ENCODE results near the gene DQX1. TPM values are rescaled to one million over a fixed set of nuclear protein-coding genes. Genes with fewer than 3 reads are reported as not detected.

The DQX1 gene
- total and polyA plus RNA-seq, 9 of the 15 experiments (the other 6 are each of a cell fraction or from before 2014, with no cell fraction given) = 0.04 to 0.38 (median 0.18) TPM; not detected in 1

GRCh38 chr2:74529357-74530238 is 3.6 kb upstream of the DQX1 start, which contains the start of the genes AUP1 and HTRA2 (continued):
- TF ChIP-seq MGA (IDR thresholded peaks at IDR 0.05) (peak; percentile 6; the same call in 1 of the 2 replicates), MCM7 (IDR thresholded peaks at IDR 0.05) (no peak), ATF3 (IDR thresholded peaks at IDR 0.05) (no peak), ATF3 (CRISPR knock-in tag; conservative IDR thresholded peaks at IDR 0.05) (no peak), ZNF780A (CRISPR knock-in tag; IDR thresholded peaks at IDR 0.05) (no peak), MNT (conservative IDR thresholded peaks at IDR 0.05) (peak; percentile 52 to 80), SLC30A9 (CRISPR knock-in tag; IDR thresholded peaks at IDR 0.05) (no peak), BRF2 (IDR thresholded peaks at IDR 0.05; ENCODE audit: borderline replicate concordance, insufficient read depth, insufficient read length) (no peak), U2AF1 (optimal IDR thresholded peaks at IDR 0.05; ENCODE audit: low read depth, low read length) (no peak), TAF7 (tag; IDR thresholded peaks at IDR 0.05) (peak; percentile 93), NBN (IDR thresholded peaks at IDR 0.05; ENCODE audit: low read depth) (no peak), ZFP36 (IDR thresholded peaks at IDR 0.05; ENCODE audit: low read depth, low read length, partially characterized antibody) (no peak)

Data from K562 (cell line).